HG03095 (cell line): ENCODE results near the gene ALKBH2.
A peak's percentile ranks its signal among the peaks of the same experiment; 100 is the strongest.

ENCODE experiments used
- ATAC-seq: cut with Tn5 transposase; IDR thresholded peaks from one replicate; pipeline ENCODE4 v1.9.1; 2021; ENCODE audit warnings: moderate library complexity; ENCODE audit not compliant: unreplicated experiment

Gene ALKBH2

GRCh38 chr12:109114644-109115043, 21.4 kb upstream of the ALKBH2 start:
- ATAC-seq = no peak

GRCh38 chr12:109113661-109114321, 20.5 kb upstream of the ALKBH2 start:
- ATAC-seq = no peak

- ATAC-seq = no peak
Observed at GRCh38 chr12:109112720-109113465, 19.6 kb upstream of the ALKBH2 start.

- ATAC-seq = peak; percentile 47
Observed at GRCh38 chr12:109110988-109111495, 17.8 kb upstream of the ALKBH2 start.

GRCh38 chr12:109109746-109110350, 16.6 kb upstream of the ALKBH2 start:
- no peak for ATAC-seq

GRCh38 chr12:109105176-109105575, 11.9 kb upstream of the ALKBH2 start:
- no peak for ATAC-seq

GRCh38 chr12:109102491-109102890, 9.2 kb upstream of the ALKBH2 start:
- no peak for ATAC-seq

GRCh38 chr12:109100741-109101140, 7.5 kb upstream of the ALKBH2 start:
- ATAC-seq = no peak

- no peak for ATAC-seq
Observed at GRCh38 chr12:109099431-109100020, 6.3 kb upstream of the ALKBH2 start.

GRCh38 chr12:109098651-109099050, 5.4 kb upstream of the ALKBH2 start:
- no peak for ATAC-seq

GRCh38 chr12:109098183-109098604, 4.9 kb upstream of the ALKBH2 start:
- ATAC-seq = peak; percentile 21

- ATAC-seq = peak; percentile 85
Observed at GRCh38 chr12:109097435-109098182, 4.3 kb upstream of the ALKBH2 start, which contains the start of gene UNG. TSS of gene UNG (plus strand) at chr12:109097597. CDS start at chr12:109097680, 83 bp downstream.

GRCh38 chr12:109097140-109097434, 3.8 kb upstream of the ALKBH2 start:
- ATAC-seq = no peak

- no peak for ATAC-seq
Observed at GRCh38 chr12:109092497-109093021, 713 bp downstream of the ALKBH2 start.

- no peak for ATAC-seq
Observed at GRCh38 chr12:109089683-109090082, 3.6 kb downstream of the ALKBH2 start.

- ATAC-seq = no peak
Observed at GRCh38 chr12:109088818-109089217, 4.5 kb downstream of the ALKBH2 start.

- no peak for ATAC-seq
Observed at GRCh38 chr12:109087250-109087649, 6.0 kb downstream of the ALKBH2 start.

- no peak for ATAC-seq
Observed at GRCh38 chr12:109085590-109085989, 7.7 kb downstream of the ALKBH2 start.

GRCh38 chr12:109084425-109084824, 8.8 kb downstream of the ALKBH2 start:
- no peak for ATAC-seq

- ATAC-seq = no peak
Observed at GRCh38 chr12:109082751-109083150, 10.5 kb downstream of the ALKBH2 start.

GRCh38 chr12:109074866-109075265, 18.4 kb downstream of the ALKBH2 start:
- ATAC-seq = no peak
